PFSK-1 (cell line): ENCODE data around the gene TMEM131.

Source experiments
- POLR2AphosphoS5 ChIP-seq: IDR thresholded peaks from 2 replicates; pipeline ENCODE4 v1.6.1; 2012; ENCODE audit warnings: low read depth, mild to moderate bottlenecking, control low read depth, low read length, moderate library complexity
- TAF1 ChIP-seq: IDR thresholded peaks from 2 replicates; pipeline ENCODE4 v1.6.1; 2012; ENCODE audit warnings: low read length, control low read depth, borderline replicate concordance; ENCODE audit not compliant: insufficient read depth
- TF ChIP-seq, protein P1 (sequence below), 2 experiments: IDR thresholded peaks; 2 replicates each; pipeline versions ENCODE4 v1.6.1 to v1.8.0; 2011 to 2012; ENCODE audit warnings: low read depth in 2 of 2, low read length in 2 of 2, control low read depth in 1 of 2, inconsistent platforms in 1 of 2, mild to moderate bottlenecking in 1 of 2, moderate library complexity in 1 of 2; ENCODE audit not compliant: insufficient read depth in 1 of 2

DNA sequence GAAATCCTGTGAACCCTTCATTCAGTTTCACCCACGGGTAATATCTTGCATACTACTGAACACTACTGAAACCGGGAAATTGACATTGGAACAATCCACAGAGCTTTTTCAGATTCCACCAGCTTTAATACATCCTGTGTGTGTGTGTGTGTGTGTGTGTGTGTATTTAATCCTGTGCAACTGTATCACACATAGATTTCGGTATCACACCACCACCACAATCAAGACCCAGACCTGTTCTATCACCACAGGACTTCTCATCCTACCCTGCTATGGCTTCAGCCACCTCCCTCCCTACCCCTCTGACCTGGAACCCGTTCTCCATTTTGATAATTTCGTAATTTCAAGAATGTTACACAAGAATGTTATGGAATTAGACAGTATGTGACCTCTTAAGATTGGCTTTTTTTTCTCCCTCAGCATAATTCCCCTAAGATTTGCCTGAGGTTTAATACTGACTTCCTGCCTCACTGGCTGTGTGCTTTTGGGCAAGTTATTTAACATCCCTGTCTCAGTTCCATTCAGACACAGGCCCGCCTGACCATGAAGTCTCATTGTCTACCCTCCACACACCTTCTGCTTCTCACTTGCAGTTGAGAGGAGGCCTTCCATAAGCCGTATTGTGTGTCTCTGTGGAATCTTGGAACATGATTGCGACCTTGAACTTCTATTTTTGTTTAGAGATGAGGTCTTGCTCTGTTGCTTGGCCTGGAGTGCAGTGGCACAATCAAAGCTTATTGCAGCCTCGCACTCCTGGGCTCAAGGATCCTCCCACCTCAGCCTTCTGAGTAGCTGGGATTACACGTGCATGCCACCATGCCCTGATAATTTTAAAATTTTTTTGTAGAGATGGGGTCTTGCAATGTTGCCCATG is 14.4 kb upstream of the TMEM131 start:
- TF ChIP-seq POLR2AphosphoS5 (no peak), TAF1 (no peak)
- TF ChIP-seq, protein P1, sequence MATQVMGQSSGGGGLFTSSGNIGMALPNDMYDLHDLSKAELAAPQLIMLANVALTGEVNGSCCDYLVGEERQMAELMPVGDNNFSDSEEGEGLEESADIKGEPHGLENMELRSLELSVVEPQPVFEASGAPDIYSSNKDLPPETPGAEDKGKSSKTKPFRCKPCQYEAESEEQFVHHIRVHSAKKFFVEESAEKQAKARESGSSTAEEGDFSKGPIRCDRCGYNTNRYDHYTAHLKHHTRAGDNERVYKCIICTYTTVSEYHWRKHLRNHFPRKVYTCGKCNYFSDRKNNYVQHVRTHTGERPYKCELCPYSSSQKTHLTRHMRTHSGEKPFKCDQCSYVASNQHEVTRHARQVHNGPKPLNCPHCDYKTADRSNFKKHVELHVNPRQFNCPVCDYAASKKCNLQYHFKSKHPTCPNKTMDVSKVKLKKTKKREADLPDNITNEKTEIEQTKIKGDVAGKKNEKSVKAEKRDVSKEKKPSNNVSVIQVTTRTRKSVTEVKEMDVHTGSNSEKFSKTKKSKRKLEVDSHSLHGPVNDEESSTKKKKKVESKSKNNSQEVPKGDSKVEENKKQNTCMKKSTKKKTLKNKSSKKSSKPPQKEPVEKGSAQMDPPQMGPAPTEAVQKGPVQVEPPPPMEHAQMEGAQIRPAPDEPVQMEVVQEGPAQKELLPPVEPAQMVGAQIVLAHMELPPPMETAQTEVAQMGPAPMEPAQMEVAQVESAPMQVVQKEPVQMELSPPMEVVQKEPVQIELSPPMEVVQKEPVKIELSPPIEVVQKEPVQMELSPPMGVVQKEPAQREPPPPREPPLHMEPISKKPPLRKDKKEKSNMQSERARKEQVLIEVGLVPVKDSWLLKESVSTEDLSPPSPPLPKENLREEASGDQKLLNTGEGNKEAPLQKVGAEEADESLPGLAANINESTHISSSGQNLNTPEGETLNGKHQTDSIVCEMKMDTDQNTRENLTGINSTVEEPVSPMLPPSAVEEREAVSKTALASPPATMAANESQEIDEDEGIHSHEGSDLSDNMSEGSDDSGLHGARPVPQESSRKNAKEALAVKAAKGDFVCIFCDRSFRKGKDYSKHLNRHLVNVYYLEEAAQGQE (IDR thresholded peaks at IDR 0.05; ENCODE audit: insufficient read depth in 1 of 2, low read depth in 2 of 2, low read length in 2 of 2) = no peak
